HCT116 (cell line): ENCODE measurements around the gene CALN1. TPM values are rescaled to one million over a fixed set of nuclear protein-coding genes. Genes with fewer than 3 reads are reported as not detected.

Experiments used
- ATAC-seq: fragments of 200-7000 bp; cut with Tn5 transposase; 2 replicates; pipeline ENCODE4 v1.9.1; 2020; ENCODE audit warnings: mild to moderate bottlenecking, moderate library complexity
- BruUV-seq: library from RNA; stranded (reverse); fragments of 400-500 nt; replicated peaks from 2 replicates; lab custom pipeline; 2021; lab: Mats Ljungman, UMichigan
- CTCF ChIA-PET: fragments of 300-600 bp; sonication (Branson Sonifier 250); formaldehyde crosslinking; loops from one replicate; lab custom pipeline; 2021; ENCODE audit warnings: antibody characterized with exemption; lab: Charles Lee
- POLR2A ChIA-PET: fragments of 300-600, 350-600 bp; sonication (Branson Sonifier 250); formaldehyde crosslinking; loops from one replicate; lab custom pipeline; 2021; ENCODE audit warnings: antibody characterized with exemption; lab: Charles Lee
- RAD21 ChIA-PET, 2 experiments: fragments of 300-600 bp; sonication (Branson Sonifier 250); formaldehyde crosslinking; loops; one replicate each; lab custom pipeline; 2023; ENCODE audit warnings: low total read pairs in 2 of 2; ENCODE audit not compliant: uncharacterized antibody in 2 of 2, unreplicated experiment in 2 of 2, low non-redundant PET in 1 of 2; lab: Charles Lee
- DNase-seq: peaks from one replicate; pipeline ENCODE4 v3.0.0-alpha.2; 2010; ENCODE audit warnings: low read depth, low spot score
- H2AFZ ChIP-seq: fragments of 200-600 bp; shearing (Covaris generic), sonication (generic); 2 replicates; pipeline ENCODE4 v1.6.1; 2017; ENCODE audit warnings: low read depth, mixed run types, mixed read lengths, antibody characterized with exemption, low read length; ENCODE audit not compliant: poor library complexity, severe bottlenecking
- H3K27ac ChIP-seq: 2 replicates; pipeline ENCODE4 v1.5.1; 2012; ENCODE audit warnings: low read depth, low read length
- H3K27me3 ChIP-seq: fragments of 200-600 bp; sonication (generic); 2 replicates; pipeline ENCODE4 v1.6.1; 2016; ENCODE audit warnings: mixed run types, low read length, mixed read lengths; ENCODE audit not compliant: insufficient read depth
- H3K36me3 ChIP-seq, 2 experiments: fragments of 200-500 bp in 1 of 2; fragments of 200-600 bp in 1 of 2; sonication (Bioruptor generic) in 1 of 2; sonication (generic) in 1 of 2; 2 replicates each; pipeline versions ENCODE4 v1.5.1 to v1.6.1; 2014 to 2016; ENCODE audit warnings: low read length in 2 of 2, inconsistent platforms in 1 of 2, mixed read lengths in 1 of 2, mixed run types in 1 of 2; ENCODE audit not compliant: insufficient read depth in 2 of 2, control insufficient read depth in 1 of 2
- H3K4me1 ChIP-seq, 2 experiments: fragments of 200-600 bp in 1 of 2; sonication (generic) in 1 of 2; 2 replicates each; pipeline versions ENCODE4 v1.5.1 to v1.6.1; 2012 to 2017; ENCODE audit warnings: low read length in 2 of 2, inconsistent platforms in 1 of 2, mild to moderate bottlenecking in 1 of 2, mixed read lengths in 1 of 2, mixed run types in 1 of 2, moderate library complexity in 1 of 2; ENCODE audit not compliant: insufficient read depth in 2 of 2, control insufficient read depth in 1 of 2
- H3K4me2 ChIP-seq: fragments of 200-600 bp; sonication (generic); 2 replicates; pipeline ENCODE4 v1.6.1; 2017; ENCODE audit warnings: mixed run types, low read length, mixed read lengths
- H3K4me3 ChIP-seq, 2 experiments: fragments of 200-600 bp in 1 of 2; sonication (generic) in 1 of 2; replicated peaks in 1 of 2; 2 replicates each; pipeline ENCODE4 v1.5.1; 2011 to 2016; ENCODE audit warnings: low read length in 2 of 2, control low read depth in 1 of 2, low read depth in 1 of 2, mild to moderate bottlenecking in 1 of 2, mixed read lengths in 1 of 2, mixed run types in 1 of 2
- H3K79me2 ChIP-seq: fragments of 200-600 bp; sonication (generic); 2 replicates; pipeline ENCODE4 v1.6.1; 2017; ENCODE audit warnings: mild to moderate bottlenecking, mixed run types, low read length, moderate library complexity, mixed read lengths; ENCODE audit not compliant: insufficient read depth
- H3K9ac ChIP-seq: fragments of 200-600 bp; sonication (generic); 2 replicates; pipeline ENCODE4 v1.6.1; 2016; ENCODE audit warnings: low read length, mixed read lengths
- H3K9me2 ChIP-seq: fragments of 200-600 bp; sonication (generic), shearing (Covaris generic); 2 replicates; pipeline ENCODE4 v1.6.1; 2017; ENCODE audit warnings: mixed run types, mild to moderate bottlenecking, moderate library complexity; ENCODE audit not compliant: insufficient read depth
- H3K9me3 ChIP-seq, 2 experiments: fragments of 200-500 bp in 1 of 2; fragments of 200-600 bp in 1 of 2; sonication (Bioruptor generic) in 1 of 2; sonication (generic) in 1 of 2; 2 replicates each; pipeline ENCODE4 v1.6.1; 2014 to 2017; ENCODE audit warnings: low read length in 2 of 2, mixed read lengths in 2 of 2, inconsistent platforms in 1 of 2, low read depth in 1 of 2, mild to moderate bottlenecking in 1 of 2, mixed run types in 1 of 2, moderate library complexity in 1 of 2; ENCODE audit not compliant: control insufficient read depth in 1 of 2, insufficient read depth in 1 of 2
- H4K20me1 ChIP-seq: fragments of 200-600 bp; sonication (generic), shearing (Covaris generic); 2 replicates; pipeline ENCODE4 v1.6.1; 2017; ENCODE audit warnings: mixed run types, mild to moderate bottlenecking, moderate library complexity; ENCODE audit not compliant: insufficient read depth
- CEBPB ChIP-seq: IDR thresholded peaks from 2 replicates; pipeline ENCODE4 v1.6.1; 2012; ENCODE audit warnings: low read depth
- CTCF ChIP-seq, 3 experiments: fragments of 200-600 bp in 1 of 3; sonication (generic) in 1 of 3; IDR thresholded peaks in 2 of 3; conservative IDR thresholded peaks in 1 of 3; 2 replicates each; pipeline ENCODE4 v1.5.1; 2012 to 2017; ENCODE audit warnings: low read depth in 2 of 3, low read length in 2 of 3, antibody characterized with exemption in 1 of 3, borderline replicate concordance in 1 of 3, control low read depth in 1 of 3, mild to moderate bottlenecking in 1 of 3, mixed read lengths in 1 of 3, mixed run types in 1 of 3, moderate library complexity in 1 of 3; ENCODE audit not compliant: insufficient read depth in 1 of 3
- ELF1 ChIP-seq: IDR thresholded peaks from 2 replicates; pipeline ENCODE4 v1.6.1; 2012; ENCODE audit warnings: low read depth, borderline replicate concordance
- POLR2A ChIP-seq: IDR thresholded peaks from 2 replicates; pipeline ENCODE4 v1.7.0; 2011; ENCODE audit warnings: borderline replicate concordance; ENCODE audit not compliant: insufficient read depth, insufficient read length; ENCODE audit errors: extremely low read depth
- POLR2AphosphoS5 ChIP-seq: IDR thresholded peaks from 2 replicates; pipeline ENCODE4 v1.6.1; 2011; ENCODE audit warnings: mild to moderate bottlenecking, low read depth, low read length, moderate library complexity
- RAD21 ChIP-seq: IDR thresholded peaks from 2 replicates; pipeline ENCODE4 v1.6.1; 2012; ENCODE audit warnings: low read depth, mild to moderate bottlenecking
- SP1 ChIP-seq: IDR thresholded peaks from 2 replicates; pipeline ENCODE4 v1.6.1; 2012; ENCODE audit warnings: low read depth
- TCF7L2 ChIP-seq: IDR thresholded peaks from 2 replicates; pipeline ENCODE4 v1.7.0; 2011; ENCODE audit warnings: borderline replicate concordance, inconsistent platforms; ENCODE audit not compliant: insufficient read depth, insufficient read length; ENCODE audit errors: extremely low read depth
- ZBTB33 ChIP-seq: IDR thresholded peaks from 2 replicates; pipeline ENCODE4 v1.6.1; 2011; ENCODE audit warnings: mild to moderate bottlenecking, low read length, moderate library complexity; ENCODE audit not compliant: insufficient replicate concordance; ENCODE audit errors: extremely low read depth
- ZNF274 ChIP-seq: fragments of 200-500 bp; sonication (Bioruptor generic); IDR thresholded peaks from 2 replicates; pipeline ENCODE4 v1.6.1; 2014; ENCODE audit warnings: mild to moderate bottlenecking, low read depth, low read length, inconsistent platforms
- intact Hi-C: fragments of 100-400 bp; cut with micrococcal nuclease; formaldehyde crosslinking; loops from 2 replicates; pipeline ENCODE4 v1.10.0; 2022
- total RNA-seq: library from RNA; stranded (reverse); gene quantifications from one replicate; pipeline ENCODE4 v1.2.1, GENCODE V29; 2021; ENCODE audit not compliant: unreplicated experiment

CALN1 gene
- total RNA-seq, 1 experiment from 2014 or later = 0.17 TPM

GRCh38 chr7:72032934-72033333, 379.2 kb downstream of the CALN1 start (continued):
- no peak for TF ChIP-seq RAD21
- no peak for TF ChIP-seq ELF1
- TF ChIP-seq ZBTB33 = no peak
- no peak for TF ChIP-seq SP1
- TF ChIP-seq ZNF274 = no peak

- ATAC-seq = no peak
- H3K4me2 ChIP-seq = no peak overlapping the region
- H3K36me3 ChIP-seq = no peaks in the 10 kb centered on the region
- no peaks in the 10 kb centered on the region for H3K27me3 ChIP-seq
- H4K20me1 ChIP-seq = no peaks in the 10 kb centered on the region
- RAD21 ChIA-PET = no interaction called here
- no peak for DNase-seq
- BruUV-seq = no TSS peak
- no peak overlapping the region for H3K9ac ChIP-seq
- H2AFZ ChIP-seq = no peak overlapping the region
- peaks cover 0 to 4% of the 10 kb centered on the region in 2 experiments; a peak in 1 of 4 replicates for H3K9me3 ChIP-seq
- no peak overlapping the region for H3K27ac ChIP-seq
- no peaks in the 10 kb centered on the region for H3K4me1 ChIP-seq
- H3K79me2 ChIP-seq = no peaks in the 10 kb centered on the region
- H3K9me2 ChIP-seq = no peaks in the 10 kb centered on the region
- TF ChIP-seq POLR2A = no peak
- no peak for TF ChIP-seq POLR2AphosphoS5
- no peak for TF ChIP-seq TCF7L2
- no peak for TF ChIP-seq CEBPB
- no peak for TF ChIP-seq ZBTB33
- no peak for TF ChIP-seq CTCF (IDR thresholded peaks at IDR 0.05 in 2 of 3, conservative IDR thresholded peaks at IDR 0.05 in 1 of 3; ENCODE audit: borderline replicate concordance in 1 of 3, insufficient read depth in 1 of 3, low read depth in 2 of 3, low read length in 2 of 3)
- no peak overlapping the region for H3K4me3 ChIP-seq
- intact Hi-C loops = no loop called here
- POLR2A ChIA-PET = no interaction called here
- CTCF ChIA-PET = no interaction called here
These were observed 381.0 kb downstream of the CALN1 start for GRCh38 chr7:72030994-72031667.
